OCI-LY1 (cell line): Measurements from ENCODE around the gene XCR1.

Experiments used
- H2AFZ ChIP-seq: fragments of 200-600 bp; sonication (generic), shearing (Covaris generic); 2 replicates; pipeline ENCODE4 v1.6.0; 2014; ENCODE audit warnings: antibody characterized with exemption, mild to moderate bottlenecking, low read length
- H3F3A ChIP-seq: fragments of 200-600 bp; sonication (generic), shearing (Covaris generic); 2 replicates; pipeline ENCODE4 v1.6.0; 2014; ENCODE audit warnings: mild to moderate bottlenecking, antibody characterized with exemption, low read length, moderate library complexity; ENCODE audit not compliant: insufficient read depth
- H3K27ac ChIP-seq: fragments of 200-600 bp; sonication (generic); 2 replicates; pipeline ENCODE4 v1.5.1; 2014; ENCODE audit warnings: low read length, mixed run types, mild to moderate bottlenecking, low read depth; ENCODE audit not compliant: poor library complexity, severe bottlenecking
- H3K27me3 ChIP-seq: fragments of 200-600 bp; sonication (generic); 2 replicates; pipeline ENCODE4 v1.6.0; 2014; ENCODE audit warnings: antibody characterized with exemption, mild to moderate bottlenecking, low read length, moderate library complexity; ENCODE audit not compliant: insufficient read depth
- H3K36me3 ChIP-seq: fragments of 200-600 bp; sonication (generic); 2 replicates; pipeline ENCODE4 v1.6.1; 2014; ENCODE audit warnings: mild to moderate bottlenecking, antibody characterized with exemption, low read length, moderate library complexity, mixed read lengths; ENCODE audit not compliant: insufficient read depth
- H3K4me1 ChIP-seq: fragments of 200-600 bp; sonication (generic); 2 replicates; pipeline ENCODE4 v1.5.1; 2014; ENCODE audit warnings: mild to moderate bottlenecking, low read length, moderate library complexity; ENCODE audit not compliant: insufficient read depth, severe bottlenecking
- H3K4me2 ChIP-seq: fragments of 200-600 bp; sonication (generic), shearing (Covaris generic); 2 replicates; pipeline ENCODE4 v1.6.1; 2014; ENCODE audit warnings: low read length
- H3K4me3 ChIP-seq: fragments of 200-600 bp; sonication (generic); 2 replicates; pipeline ENCODE4 v1.5.1; 2014; ENCODE audit warnings: low read length, low read depth, mild to moderate bottlenecking, mixed read lengths; ENCODE audit not compliant: poor library complexity, severe bottlenecking
- H3K79me2 ChIP-seq: fragments of 200-600 bp; shearing (Covaris generic); 2 replicates; pipeline ENCODE4 v1.6.1; 2016; ENCODE audit warnings: mixed run types, low read length, mixed read lengths; ENCODE audit not compliant: insufficient read depth
- H3K9ac ChIP-seq: fragments of 200-600 bp; sonication (generic), shearing (Covaris generic); 2 replicates; pipeline ENCODE4 v1.6.1; 2014; ENCODE audit warnings: mild to moderate bottlenecking, low read length, mixed read lengths
- H3K9me2 ChIP-seq: fragments of 200-600 bp; sonication (generic), shearing (Covaris generic); 2 replicates; pipeline ENCODE4 v1.6.1; 2014; ENCODE audit warnings: low read depth, mild to moderate bottlenecking, low read length, mixed read lengths
- H3K9me3 ChIP-seq: fragments of 200-600 bp; shearing (Covaris generic); 2 replicates; pipeline ENCODE4 v1.6.1; 2014; ENCODE audit warnings: low read length, mixed read lengths
- H4K20me1 ChIP-seq: fragments of 200-600 bp; sonication (generic), shearing (Covaris generic); 2 replicates; pipeline ENCODE4 v1.6.0; 2016; ENCODE audit warnings: mild to moderate bottlenecking, low read length; ENCODE audit not compliant: insufficient read depth
- CTCF ChIP-seq: fragments of 200-600 bp; sonication (generic), shearing (Covaris generic); IDR thresholded peaks from 2 replicates; pipeline ENCODE4 v1.5.1; 2017; ENCODE audit warnings: mild to moderate bottlenecking, antibody characterized with exemption, low read length, moderate library complexity, mixed read lengths
- EZH2 ChIP-seq: fragments of 200-600 bp; sonication (generic), shearing (Covaris generic); IDR thresholded peaks from 2 replicates; pipeline ENCODE4 v1.8.0; 2017; ENCODE audit warnings: borderline replicate concordance, mixed run types, mild to moderate bottlenecking, antibody characterized with exemption, low read length, moderate library complexity, mixed read lengths

Gene XCR1

GRCh38 chr3:45991341-45991740, 35.9 kb downstream of the XCR1 start:
- no peak overlapping the region for H3K27ac ChIP-seq
- no peak for TF ChIP-seq CTCF
- no peak for TF ChIP-seq EZH2
- peaks cover 36% of the 10 kb centered on the region for H3K4me1 ChIP-seq
- peaks cover 8% of the 10 kb centered on the region for H3K79me2 ChIP-seq
- H3K36me3 ChIP-seq, result no peaks in the 10 kb centered on the region
- H3K9ac ChIP-seq, result no peak overlapping the region
- H3K27me3 ChIP-seq, result no peaks in the 10 kb centered on the region
- H3K4me3 ChIP-seq, result no peak overlapping the region
- H3K9me3 ChIP-seq, result no peaks in the 10 kb centered on the region
- H2AFZ ChIP-seq, result no peak overlapping the region
- H3K9me2 ChIP-seq, result no peaks in the 10 kb centered on the region
- H3K4me2 ChIP-seq, result no peak overlapping the region
- no peaks in the 10 kb centered on the region for H3F3A ChIP-seq
- no peaks in the 10 kb centered on the region for H4K20me1 ChIP-seq

- TF ChIP-seq EZH2, result no peak
- no peak for TF ChIP-seq CTCF
- H3K4me1 ChIP-seq, result peaks cover 30% of the 10 kb centered on the region
- no peak overlapping the region for H2AFZ ChIP-seq
- H3K9me2 ChIP-seq, result no peaks in the 10 kb centered on the region
- no peak overlapping the region for H3K9ac ChIP-seq
- H3F3A ChIP-seq, result no peaks in the 10 kb centered on the region
- H3K36me3 ChIP-seq, result no peaks in the 10 kb centered on the region; the same call in 1 of the 2 replicates
- H3K79me2 ChIP-seq, result peaks cover 8% of the 10 kb centered on the region
- H3K27ac ChIP-seq, result no peak overlapping the region
- H3K4me2 ChIP-seq, result no peak overlapping the region
- no peaks in the 10 kb centered on the region for H3K9me3 ChIP-seq
- H4K20me1 ChIP-seq, result no peaks in the 10 kb centered on the region
- no peak overlapping the region for H3K4me3 ChIP-seq
- no peaks in the 10 kb centered on the region for H3K27me3 ChIP-seq
These were observed 37.1 kb downstream of the XCR1 start for GRCh38 chr3:45990181-45990580.

GRCh38 chr3:45988804-45989203, 38.5 kb downstream of the XCR1 start:
- H3K9me3 ChIP-seq, result no peaks in the 10 kb centered on the region
- no peak overlapping the region for H3K27ac ChIP-seq
- H3K9ac ChIP-seq, result no peak overlapping the region
- no peaks in the 10 kb centered on the region for H3K27me3 ChIP-seq
- H3K4me2 ChIP-seq, result no peak overlapping the region
- peaks cover 5% of the 10 kb centered on the region for H3K79me2 ChIP-seq
- H4K20me1 ChIP-seq, result no peaks in the 10 kb centered on the region
- H3K4me3 ChIP-seq, result no peak overlapping the region
- TF ChIP-seq CTCF, result no peak
- TF ChIP-seq EZH2, result no peak
- H3K36me3 ChIP-seq, result peaks cover 14% of the 10 kb centered on the region
- H3F3A ChIP-seq, result no peaks in the 10 kb centered on the region
- H3K9me2 ChIP-seq, result no peaks in the 10 kb centered on the region
- H2AFZ ChIP-seq, result no peak overlapping the region
- peaks cover 20% of the 10 kb centered on the region for H3K4me1 ChIP-seq
